HG03095 (cell line): ENCODE results near the gene CPN2.

Experiments
- ATAC-seq: cut with Tn5 transposase; IDR thresholded peaks from one replicate; pipeline ENCODE4 v1.9.1; 2021; ENCODE audit warnings: moderate library complexity; ENCODE audit not compliant: unreplicated experiment

The CPN2 gene

GRCh38 chr3:194382196-194382891 lies 31.2 kb upstream of the CPN2 start:
- ATAC-seq: no peak

GRCh38 chr3:194381460-194381875 lies 30.3 kb upstream of the CPN2 start:
- no peak for ATAC-seq

- no peak for ATAC-seq
Measured at GRCh38 chr3:194380326-194380725, 29.2 kb upstream of the CPN2 start.

- no peak for ATAC-seq
Measured at GRCh38 chr3:194379651-194380050, 28.5 kb upstream of the CPN2 start.

GRCh38 chr3:194379231-194379630 lies 28.1 kb upstream of the CPN2 start:
- no peak for ATAC-seq

- no peak for ATAC-seq
Measured at GRCh38 chr3:194377708-194378107, 26.6 kb upstream of the CPN2 start.

- ATAC-seq: no peak
Measured at GRCh38 chr3:194376241-194376560, 25.1 kb upstream of the CPN2 start.

GRCh38 chr3:194375473-194376240 lies 24.5 kb upstream of the CPN2 start:
- no peak for ATAC-seq

- no peak for ATAC-seq
Measured at GRCh38 chr3:194374935-194375334, 23.8 kb upstream of the CPN2 start.

GRCh38 chr3:194373899-194374298 lies 22.8 kb upstream of the CPN2 start:
- no peak for ATAC-seq

GRCh38 chr3:194373028-194373427 lies 21.9 kb upstream of the CPN2 start:
- ATAC-seq: no peak

GRCh38 chr3:194370753-194371152 lies 19.6 kb upstream of the CPN2 start:
- no peak for ATAC-seq

- ATAC-seq: no peak
Measured at GRCh38 chr3:194369522-194370279, 18.6 kb upstream of the CPN2 start, which contains the start of gene LRRC15. LRRC15 (minus strand) TSS chr3:194369743; CDS start chr3:194361043, 8,700 bp downstream.

GRCh38 chr3:194368918-194369317 lies 17.8 kb upstream of the CPN2 start:
- no peak for ATAC-seq

GRCh38 chr3:194367992-194368841 lies 17.1 kb upstream of the CPN2 start:
- ATAC-seq: no peak

- no peak for ATAC-seq
Measured at GRCh38 chr3:194365978-194366490, 14.9 kb upstream of the CPN2 start.

GRCh38 chr3:194365526-194365925 lies 14.4 kb upstream of the CPN2 start:
- ATAC-seq: no peak

GRCh38 chr3:194364652-194365434 lies 13.7 kb upstream of the CPN2 start:
- no peak for ATAC-seq

GRCh38 chr3:194364314-194364651 lies 13.2 kb upstream of the CPN2 start:
- no peak for ATAC-seq

- no peak for ATAC-seq
Measured at GRCh38 chr3:194360568-194360967, 9.4 kb upstream of the CPN2 start.
